WI38 (cell line): ENCODE results near the gene CDKN1C.
A peak's percentile ranks its signal among the peaks of the same experiment; 100 is the strongest.

ENCODE experiments used
- H3K4me3 ChIP-seq: 2 replicates; pipeline ENCODE4 v1.5.1; 2011; ENCODE audit warnings: low read depth, mild to moderate bottlenecking, control low read depth, low read length
- TF ChIP-seq, protein P1 (sequence below): IDR thresholded peaks from 2 replicates; pipeline ENCODE4 v1.5.1; 2012; ENCODE audit warnings: low read depth, mild to moderate bottlenecking, control low read depth, low read length

Gene CDKN1C

DNA sequence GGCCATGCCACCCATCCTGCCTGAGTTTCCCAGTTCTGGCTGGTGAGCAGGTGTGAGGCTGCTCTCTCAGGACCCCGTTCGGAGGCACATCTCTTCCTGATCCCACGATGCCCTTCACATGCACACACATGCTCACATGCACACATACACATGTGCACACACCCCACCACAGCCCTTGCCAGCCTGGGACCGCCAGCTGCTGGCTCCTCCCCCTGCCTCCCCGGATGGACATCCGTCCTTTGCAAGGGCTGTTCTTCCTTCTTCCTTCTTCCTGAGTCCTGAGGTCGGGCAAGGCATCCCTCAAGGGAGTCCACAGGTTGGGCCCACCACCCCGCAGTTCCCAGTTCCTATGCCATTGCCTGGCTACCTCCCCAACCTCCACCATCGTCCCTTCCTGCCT lies 10.5 kb upstream of the CDKN1C start:
- no peak overlapping the region for H3K4me3 ChIP-seq
- TF ChIP-seq, protein P1, sequence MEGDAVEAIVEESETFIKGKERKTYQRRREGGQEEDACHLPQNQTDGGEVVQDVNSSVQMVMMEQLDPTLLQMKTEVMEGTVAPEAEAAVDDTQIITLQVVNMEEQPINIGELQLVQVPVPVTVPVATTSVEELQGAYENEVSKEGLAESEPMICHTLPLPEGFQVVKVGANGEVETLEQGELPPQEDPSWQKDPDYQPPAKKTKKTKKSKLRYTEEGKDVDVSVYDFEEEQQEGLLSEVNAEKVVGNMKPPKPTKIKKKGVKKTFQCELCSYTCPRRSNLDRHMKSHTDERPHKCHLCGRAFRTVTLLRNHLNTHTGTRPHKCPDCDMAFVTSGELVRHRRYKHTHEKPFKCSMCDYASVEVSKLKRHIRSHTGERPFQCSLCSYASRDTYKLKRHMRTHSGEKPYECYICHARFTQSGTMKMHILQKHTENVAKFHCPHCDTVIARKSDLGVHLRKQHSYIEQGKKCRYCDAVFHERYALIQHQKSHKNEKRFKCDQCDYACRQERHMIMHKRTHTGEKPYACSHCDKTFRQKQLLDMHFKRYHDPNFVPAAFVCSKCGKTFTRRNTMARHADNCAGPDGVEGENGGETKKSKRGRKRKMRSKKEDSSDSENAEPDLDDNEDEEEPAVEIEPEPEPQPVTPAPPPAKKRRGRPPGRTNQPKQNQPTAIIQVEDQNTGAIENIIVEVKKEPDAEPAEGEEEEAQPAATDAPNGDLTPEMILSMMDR = no peak

DNA sequence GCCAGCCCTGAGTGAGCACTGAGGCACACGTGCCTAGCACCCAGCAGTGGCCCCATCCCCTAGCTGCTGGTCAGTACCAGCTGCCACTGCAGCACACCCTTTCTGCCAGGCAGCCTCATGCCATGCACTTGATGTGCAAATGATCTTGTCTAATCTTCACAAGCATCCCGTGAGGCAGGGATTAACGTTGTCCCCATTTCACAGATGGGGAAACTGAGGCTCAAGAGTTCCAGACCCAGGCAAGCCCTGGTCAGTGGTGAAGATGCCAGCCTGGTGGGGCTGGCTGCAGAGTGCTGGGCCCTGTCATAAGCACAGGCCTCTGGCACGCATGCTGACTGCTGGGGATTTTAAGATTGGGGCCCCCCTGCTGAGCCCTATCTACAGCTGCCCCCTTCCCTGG lies 8.4 kb upstream of the CDKN1C start:
- TF ChIP-seq, protein P1 = no peak
- no peak overlapping the region for H3K4me3 ChIP-seq

DNA sequence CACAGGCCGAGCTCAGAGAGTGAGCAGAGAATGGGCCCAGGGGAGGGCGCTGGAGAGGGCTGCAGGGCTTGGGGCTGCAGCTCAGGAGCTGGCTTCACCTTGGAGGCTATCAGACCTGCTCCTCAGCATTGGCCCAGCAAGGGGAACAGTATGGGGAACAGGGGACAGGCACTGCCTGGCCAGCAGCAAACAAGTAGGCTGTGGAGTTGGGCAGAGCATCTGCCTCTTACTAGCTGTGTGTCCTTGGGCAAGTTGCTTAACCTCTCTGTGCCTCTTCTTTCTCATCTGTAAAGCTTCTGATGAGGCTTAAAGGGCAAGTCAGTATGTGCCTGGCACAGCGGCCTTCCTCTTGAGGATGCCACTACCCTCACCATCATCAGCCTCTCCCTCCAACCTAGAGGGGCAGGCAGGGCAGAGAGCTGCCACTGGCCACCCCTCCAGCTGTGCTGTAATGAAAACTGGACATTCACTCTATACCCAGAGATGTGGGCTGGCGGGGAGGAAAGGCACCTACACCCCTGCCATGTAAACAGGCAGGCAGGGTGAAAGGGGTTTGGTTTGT lies 7.5 kb upstream of the CDKN1C start:
- peak overlapping the region; percentile 60 for H3K4me3 ChIP-seq
- TF ChIP-seq, protein P1 = no peak

DNA sequence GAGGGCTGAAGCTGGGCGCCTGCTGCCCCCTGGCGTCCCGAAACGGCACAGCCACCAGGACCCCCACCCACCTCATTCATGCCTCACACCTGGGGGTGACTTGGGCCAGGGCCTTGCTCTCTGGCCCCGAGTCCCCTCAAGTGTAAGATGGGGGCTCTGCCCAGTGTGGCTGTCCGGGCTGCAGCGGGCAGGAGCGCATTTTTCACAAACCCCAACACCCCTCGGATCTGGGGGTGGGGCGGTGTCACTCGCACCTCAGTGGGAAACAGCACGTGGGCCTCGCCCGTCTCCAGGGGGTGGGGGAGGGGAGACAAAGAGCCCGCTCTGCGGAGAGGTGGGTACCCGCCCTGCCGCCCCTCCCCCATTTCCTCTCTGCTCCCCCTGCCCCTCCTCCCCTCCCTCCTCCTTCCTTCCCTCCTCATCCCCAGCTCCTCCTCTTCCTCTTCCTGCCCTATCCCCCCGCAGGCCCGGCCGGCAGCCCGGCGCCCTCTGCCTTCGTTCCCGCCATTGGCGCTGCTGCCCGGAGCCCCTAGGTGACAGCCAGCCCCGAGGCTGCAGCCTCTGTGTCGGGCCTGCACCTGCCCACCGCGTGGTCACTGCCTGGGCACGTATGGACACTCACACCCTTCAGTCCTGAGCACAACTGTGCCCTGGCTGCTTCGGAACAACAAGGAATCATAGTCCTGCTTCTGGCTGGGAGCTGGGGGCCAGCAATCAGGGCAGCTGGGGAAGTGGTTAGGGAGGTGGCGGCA lies 6.8 kb upstream of the CDKN1C start:
- H3K4me3 ChIP-seq = peak overlapping the region; percentile 60
- TF ChIP-seq, protein P1 = peak; percentile 93

DNA sequence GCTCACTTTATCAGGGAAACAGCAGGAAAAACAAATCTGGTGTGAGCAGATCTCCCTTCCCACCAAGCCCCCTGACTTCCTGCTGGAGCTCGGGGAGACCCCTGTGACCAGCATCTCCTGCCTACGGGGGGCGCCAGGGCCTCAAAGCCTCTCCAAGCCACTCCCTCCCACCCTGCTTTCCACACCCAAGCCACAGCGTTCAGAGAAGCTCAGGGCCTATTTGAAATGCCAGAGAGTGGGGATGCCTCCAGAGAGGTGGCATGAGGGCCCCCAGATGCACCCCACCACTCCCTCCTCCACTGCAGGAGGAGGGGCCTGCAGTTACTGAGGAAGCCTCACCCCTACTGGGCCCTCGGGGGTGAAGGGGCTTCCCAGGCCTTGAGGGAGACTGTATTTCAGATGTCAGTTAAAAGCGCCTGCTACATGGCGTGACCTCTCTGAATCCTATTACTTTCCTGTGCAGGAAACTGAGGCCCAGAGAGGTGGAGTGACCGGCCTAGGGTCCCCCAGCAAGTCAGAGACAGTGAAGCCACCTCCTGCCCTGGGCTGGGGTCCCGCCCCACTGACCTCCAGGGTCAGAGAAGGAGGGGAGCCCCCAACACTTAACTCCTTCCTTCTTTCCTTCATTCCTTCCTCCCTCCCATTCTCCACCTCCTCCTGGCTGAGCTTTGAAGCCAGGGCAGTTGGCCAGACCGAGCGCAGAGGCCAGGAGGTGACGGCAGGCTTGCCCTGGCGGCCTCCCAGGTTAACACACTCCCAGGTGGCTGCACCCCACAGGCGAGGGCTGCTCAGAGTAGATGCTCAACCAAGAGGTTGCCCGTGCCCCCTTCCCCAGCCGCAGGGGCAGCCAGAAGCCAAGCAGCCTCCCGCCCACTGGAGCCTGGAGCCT lies 6.0 kb upstream of the CDKN1C start:
- TF ChIP-seq, protein P1 = no peak
- peak overlapping the region; percentile 60 for H3K4me3 ChIP-seq

DNA sequence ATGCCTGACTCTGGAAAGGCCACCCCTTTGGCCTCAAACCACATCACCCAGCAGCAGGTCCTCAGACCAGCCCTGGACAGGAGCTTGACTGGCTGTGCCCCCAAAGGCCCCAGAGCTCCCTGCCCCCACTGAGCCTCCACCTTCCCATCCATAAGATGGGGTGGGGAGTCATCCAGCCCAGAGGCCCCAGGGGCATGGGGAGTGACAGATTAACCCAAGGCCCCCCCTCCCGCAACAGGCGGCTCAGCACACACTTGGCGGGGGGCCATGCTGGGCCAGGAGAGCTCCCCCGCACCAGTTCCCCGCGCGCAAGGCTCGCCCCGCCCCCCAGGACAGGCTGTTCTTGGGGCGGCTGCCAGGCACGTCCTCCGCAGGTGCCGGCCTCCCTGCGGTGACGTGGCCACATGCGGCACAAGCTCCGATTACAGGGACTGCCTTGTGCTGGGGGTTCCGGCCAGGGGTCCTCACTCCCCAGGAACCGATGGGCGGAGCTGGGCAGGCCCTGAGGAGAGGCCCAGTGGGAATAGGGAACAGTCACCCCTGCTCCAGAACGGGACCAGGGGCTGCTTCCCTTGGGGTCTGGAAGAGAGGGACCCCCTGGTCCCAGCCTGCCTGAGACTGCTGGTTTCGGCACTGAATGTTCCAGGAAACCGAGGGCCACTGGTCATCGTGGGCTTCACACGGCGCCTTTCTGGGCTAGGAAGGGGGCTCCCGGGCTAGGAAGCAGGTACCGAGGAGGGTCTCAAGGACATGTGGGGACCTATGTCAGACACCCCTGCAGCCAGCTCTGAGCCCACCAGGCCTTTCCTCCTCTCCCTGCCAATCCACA lies 5.1 kb upstream of the CDKN1C start:
- H3K4me3 ChIP-seq = no peak overlapping the region

More for the DNA sequence above, 5.1 kb upstream of the CDKN1C start:
- TF ChIP-seq, protein P1 = no peak
